HG02981 (cell line): ENCODE data around the gene PIR.

ENCODE experiments used
- ATAC-seq: cut with Tn5 transposase; IDR thresholded peaks from one replicate; pipeline ENCODE4 v1.9.1; 2021; ENCODE audit warnings: mild to moderate bottlenecking, moderate library complexity; ENCODE audit not compliant: unreplicated experiment

Gene PIR

DNA sequence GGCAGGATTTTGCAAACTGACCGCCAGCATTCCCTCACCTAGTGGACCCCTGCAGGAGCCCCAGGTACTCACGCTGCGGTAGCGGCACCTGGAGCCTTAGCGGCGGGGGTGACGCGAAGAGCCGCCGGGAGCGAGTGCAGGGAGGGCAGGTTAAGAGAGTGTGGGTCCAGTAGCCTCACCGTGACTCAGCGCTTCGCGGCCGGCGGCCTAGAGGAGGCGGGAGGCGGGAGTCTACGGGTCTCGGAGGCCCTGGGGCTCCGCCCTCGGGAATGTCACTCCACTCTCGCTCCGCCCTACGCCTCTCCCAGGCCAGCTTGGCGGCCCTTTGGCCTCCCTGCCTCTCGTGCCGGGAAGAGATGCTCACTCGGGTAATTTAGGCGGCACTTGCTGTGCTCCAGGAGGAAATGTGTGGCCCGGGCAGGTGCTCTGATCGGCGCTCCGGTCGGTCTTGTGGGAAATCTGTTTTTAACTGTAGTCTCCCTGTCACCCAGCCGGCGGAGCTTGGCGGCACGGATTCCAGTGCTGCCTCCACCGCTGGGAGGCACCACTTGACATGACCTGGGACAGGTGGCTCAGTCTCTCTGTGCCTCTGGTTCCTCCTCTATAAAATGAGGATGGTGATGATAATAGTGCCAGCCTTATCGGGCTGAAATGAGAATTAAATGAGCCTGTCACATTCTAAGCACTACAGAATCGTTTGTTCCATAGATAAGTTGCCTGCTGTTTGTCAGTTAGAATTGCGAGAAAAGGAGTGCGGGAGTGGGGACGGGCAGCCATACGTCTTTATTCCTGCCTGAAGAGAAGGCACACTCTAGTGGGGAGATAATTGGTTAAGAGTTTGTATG lies at the start of gene PIR:
Gene PIR (minus strand): TSS at position 216 of the 845 bp plus-strand sequence. CDS start 2,076 bp downstream, outside the sequence.
- ATAC-seq = peak; percentile 95

DNA sequence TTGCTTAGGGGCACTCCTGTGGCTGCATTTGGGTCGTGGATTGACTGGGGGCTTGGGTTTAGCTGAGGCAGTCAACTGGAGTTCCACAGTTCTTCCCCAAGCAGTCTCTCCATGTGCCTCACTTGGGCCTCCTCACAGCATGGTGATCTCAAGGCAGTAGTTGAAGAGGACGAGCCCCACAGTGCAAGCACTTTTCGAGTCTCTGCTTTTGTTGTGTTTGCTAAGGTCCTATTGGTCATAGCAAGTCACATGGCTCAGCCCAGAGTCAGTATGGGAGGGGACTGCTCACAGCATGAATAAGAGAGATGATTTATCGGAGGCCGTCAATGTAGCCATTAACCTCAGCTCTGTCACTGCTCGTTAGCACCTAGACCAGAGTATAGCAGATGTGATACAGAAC lies 37.2 kb upstream of the PIR start:
- ATAC-seq = no peak

DNA sequence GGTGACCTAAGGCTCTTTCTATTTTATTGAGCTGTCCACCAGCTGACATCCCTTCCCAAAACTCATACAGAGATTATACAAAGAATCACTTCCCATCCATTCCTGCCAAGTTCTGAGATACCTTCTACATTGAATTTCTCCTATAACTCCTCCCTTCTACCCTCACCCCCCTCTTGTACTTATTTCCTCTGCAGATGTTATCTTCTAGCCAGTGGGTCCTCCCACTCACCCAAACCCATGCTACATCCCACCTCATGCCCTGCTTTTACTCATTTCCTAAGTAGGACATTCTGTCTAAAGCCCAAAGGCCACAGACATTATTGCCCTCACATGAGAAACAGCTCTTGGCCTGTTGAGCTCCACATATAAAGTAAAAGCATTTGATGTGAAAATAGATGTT lies 36.0 kb upstream of the PIR start:
- no peak for ATAC-seq

DNA sequence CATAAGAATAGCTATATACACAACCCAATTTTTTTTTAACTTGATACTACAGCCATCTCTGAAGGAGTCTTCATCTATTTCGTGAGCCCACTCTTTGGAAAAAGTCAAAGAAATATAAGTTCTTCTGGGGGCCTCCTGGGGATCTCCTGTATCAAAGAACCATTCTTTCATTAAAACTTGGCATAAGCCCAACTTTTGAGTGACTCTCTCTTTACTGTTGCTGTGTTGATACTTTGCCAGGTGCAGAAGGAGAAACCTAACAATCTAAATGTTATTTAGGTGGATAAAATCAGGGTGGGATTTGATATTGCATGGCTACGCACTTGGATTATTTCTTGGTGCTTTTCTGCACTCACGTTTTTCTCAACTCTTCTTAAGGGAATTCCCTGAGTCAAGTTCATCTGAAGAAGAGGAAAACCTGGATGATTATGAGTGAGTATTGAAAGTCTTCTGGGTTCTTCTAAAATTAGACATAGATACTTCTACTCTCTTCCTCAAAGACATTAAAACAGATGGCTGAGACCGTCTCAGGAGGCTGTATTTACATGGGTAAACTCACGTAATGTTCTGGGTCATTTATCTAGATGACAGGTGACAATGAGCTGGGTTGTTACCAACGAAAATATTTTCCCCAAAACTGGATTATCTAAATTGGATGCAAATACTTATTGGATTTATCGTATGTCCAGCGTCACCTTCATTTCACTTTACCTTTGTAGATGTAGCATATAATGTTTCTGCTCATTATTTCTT lies 32.7 kb upstream of the PIR start:
- ATAC-seq = no peak

DNA sequence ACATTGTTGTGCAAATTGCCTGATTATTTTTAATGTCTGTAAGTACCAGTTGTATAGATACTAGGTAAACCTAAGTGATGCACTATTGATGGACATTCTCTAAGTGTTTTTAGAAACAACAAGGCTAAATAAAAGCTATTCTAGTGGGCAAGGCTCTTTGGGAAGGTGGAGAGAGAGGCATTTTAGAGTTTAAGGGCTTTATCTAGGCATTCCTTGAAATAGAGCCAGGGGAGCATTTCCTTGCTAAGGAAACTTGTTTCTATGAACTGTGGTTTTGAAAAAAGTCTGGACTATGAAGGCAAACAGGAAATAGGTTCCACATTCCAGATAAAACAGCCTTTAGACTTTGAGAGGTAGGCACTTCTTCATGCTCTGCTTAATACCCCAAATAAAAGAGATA lies 31.3 kb upstream of the PIR start:
- no peak for ATAC-seq

DNA sequence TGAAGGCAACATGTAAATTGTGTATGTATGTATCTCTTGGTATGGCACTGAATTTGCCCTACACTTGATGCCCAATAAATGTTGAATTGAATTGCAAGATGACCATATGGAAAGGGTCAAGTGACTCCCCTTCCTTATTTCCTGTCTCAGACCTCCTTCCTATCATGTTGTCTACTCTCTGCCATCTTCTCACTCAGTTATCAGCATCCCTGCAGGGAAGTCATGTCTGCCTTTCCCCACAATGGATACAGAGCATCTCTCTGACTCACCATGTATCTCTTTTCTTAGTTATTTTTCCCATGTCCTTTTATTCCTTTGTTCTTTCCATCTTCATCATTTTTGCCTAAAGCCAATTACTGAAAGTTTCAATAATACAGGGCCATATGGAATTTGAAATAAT lies 30.0 kb upstream of the PIR start:
- ATAC-seq = no peak

DNA sequence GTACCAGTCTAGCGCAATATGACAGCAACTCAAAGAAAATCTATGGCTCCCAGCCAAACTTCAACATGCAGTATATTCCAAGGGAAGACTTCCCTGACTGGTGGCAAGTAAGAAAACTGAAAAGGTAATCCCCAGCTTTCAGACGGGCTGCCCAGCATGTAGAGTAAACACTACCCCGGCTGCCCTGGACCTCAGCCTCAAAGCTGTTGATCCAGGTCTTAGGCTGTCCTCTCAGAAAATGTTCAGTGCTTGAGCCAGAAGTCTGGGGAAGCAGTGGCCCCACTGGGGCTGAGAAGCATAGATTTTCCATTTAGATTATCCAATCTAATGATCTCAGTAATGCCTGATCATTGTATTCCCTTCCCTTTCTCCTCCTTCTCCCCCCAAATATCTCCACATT lies 29.3 kb upstream of the PIR start:
- no peak for ATAC-seq

DNA sequence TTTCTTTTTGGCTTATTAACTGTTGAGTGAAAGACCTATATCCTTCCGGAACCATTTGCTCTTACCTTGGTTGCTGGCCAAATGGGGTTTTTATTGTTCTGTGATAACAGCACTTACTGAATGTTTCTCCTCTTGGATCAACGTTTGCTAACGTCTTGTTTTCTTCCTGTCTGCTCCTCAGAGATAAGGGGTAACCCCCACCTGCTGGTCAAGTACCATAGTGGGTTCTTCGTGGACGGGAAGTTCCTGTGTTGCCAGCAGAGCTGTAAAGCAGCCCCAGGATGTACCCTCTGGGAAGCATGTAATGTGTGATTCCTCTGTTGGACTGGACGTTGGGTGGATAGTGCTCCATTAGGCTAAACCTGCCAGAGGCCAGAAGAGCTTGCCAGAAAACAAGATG lies 22.8 kb upstream of the PIR start:
- no peak for ATAC-seq

DNA sequence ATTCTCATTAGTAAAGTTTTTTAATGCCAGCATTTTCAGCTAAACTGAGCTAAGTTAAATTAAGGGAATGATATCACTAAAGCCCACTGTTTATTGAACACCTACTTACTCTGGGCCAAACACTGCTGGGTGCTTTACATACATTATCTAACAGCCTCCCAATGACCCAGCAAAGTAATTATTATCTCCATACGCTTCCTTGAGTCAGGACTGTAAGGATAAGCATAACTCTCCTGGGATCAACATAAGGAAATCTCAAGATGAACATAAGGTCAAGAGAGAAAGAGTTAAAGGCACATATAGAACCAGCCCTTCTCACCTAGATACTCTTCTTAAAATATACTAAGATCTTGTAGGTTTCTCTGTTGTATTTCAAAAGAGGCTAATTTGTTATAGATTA lies 21.1 kb upstream of the PIR start:
- ATAC-seq = no peak

DNA sequence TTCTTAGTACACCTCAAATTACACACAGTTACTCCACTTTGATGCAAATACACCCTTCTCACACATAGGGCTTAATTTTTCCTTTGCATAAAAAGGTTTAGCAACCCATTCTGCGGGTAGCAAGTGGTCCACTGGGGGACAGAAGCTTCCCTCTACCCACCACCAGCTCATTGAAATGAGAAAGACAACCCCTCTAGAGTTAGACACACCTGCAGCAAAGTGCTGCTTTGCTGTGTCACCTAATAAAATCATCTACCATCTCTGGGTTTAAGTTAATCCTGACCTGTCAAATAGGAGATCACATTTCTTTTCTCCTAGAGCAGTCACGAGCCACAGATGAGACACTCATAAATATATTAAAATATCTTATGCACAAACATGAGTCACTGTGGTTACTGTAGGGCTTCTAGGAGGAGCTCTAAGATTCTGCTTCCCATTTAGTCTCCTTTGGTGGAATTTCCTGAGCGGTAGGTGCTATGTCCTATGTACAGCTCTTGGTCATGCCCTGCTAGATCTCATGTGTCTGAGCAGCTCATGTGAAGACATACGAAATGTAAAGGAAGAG lies 19.4 kb upstream of the PIR start:
- no peak for ATAC-seq

DNA sequence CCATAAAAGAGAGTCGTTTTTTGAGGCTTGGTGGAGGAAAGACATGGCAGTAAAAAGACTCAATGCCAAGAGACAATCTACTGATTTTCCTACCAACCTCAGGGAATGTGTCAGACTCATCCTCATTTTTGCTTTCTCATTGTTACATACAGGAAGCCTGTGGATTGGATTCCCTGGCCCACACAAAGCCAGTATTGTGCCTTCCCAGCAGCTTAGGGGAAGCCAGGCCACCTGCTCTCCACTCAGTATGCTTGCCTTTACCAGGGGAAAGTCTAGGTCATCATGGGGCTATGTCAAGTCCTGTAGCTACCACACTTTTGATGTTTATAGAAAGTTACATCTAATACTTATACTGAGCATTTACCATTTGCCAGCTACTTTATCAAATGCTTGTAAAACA lies 18.4 kb upstream of the PIR start:
- ATAC-seq = no peak

DNA sequence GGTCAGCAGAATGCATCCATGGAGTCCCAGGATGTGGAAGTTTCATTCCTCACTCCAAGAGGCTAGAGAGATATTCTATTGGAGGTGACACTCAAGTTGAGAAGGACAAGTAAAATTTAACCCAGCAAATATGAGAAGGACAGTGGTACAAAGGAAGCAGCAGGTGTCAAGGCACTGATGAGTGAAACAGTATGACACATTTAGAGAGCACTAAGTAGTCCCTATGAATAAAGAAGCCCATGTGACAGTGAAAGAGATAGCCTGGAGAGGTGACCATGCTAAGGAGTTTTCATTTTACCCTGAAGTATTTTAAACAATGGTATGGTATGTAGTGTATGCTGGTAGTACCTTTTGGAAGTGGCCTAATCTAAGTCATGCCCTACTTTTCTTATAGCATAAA lies 16.7 kb upstream of the PIR start:
- no peak for ATAC-seq

DNA sequence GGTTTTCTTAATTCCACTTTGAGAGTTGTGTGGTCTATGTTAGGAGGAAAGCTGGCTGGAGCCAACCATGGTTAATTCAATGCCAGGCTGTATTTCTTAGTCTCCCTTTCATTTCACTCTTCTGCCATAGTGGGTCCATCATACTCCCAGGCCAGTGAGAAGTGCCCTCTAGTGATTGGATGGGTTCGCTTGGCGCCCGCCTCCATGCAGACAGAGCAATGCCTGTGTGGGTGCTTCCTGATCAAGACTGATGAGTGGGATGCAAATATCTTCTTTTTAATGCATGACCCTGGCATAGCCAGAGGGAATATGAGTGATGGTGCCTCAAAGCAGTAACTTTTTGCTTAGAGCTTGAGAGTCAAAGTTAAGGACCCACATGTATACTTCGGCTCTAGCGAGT lies 13.9 kb upstream of the PIR start:
- no peak for ATAC-seq

DNA sequence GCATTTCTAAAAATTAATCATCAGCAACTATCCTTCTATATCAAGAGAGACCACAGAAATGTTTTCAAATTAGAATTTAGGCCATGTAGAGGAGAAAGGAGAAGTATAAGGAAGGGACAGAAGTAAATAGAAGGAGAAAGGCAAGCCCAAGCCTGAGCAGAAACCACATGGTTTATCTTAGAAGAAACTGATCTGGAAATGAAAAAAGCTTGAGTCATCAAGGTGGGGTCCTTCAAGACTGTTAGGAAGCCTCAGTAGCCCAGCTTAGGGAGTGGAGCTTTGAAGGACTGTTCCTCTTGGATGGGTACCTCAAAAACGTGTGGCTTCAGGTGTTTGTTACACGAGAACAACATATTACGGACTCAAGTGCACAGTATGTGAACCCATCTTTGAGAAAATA lies 12.0 kb upstream of the PIR start:
- ATAC-seq = no peak

DNA sequence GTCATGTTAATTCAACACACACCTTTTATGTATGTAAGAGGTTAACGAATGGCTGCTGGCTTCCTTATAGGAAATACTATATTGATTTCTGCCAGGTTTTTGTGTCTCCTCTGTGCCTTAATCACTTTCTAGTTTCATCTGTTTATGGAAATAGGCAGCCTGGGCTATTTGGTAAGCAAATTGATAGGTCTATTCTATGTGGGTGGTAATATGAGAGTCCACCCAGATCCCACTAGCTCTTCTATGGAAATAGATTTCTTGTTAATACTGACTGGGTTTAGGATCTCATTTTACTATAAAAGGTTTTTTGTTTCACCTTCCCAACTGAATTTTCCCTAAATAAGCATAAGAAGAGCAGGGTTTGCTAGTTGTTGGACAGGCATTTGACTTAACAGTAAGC lies 11.5 kb upstream of the PIR start:
- no peak for ATAC-seq

DNA sequence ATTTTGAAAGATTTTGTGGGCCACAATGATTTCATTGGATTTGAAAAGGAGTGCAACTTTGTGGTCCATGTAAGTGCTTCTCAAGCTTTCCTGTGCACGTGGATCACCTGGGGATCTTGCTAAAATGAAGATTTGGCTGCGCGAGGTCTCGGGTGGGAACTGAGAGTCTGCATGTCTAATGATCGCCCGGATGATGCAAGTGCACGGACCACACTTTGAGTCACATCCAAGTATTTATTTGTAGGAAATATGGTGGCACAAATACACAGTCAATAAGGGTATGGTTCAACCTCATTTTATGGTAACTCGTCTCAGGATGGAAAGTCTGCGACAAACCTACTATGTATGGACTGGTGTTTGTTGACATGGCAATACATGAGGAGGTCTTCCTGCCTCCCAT lies 8.4 kb upstream of the PIR start:
- ATAC-seq = no peak

DNA sequence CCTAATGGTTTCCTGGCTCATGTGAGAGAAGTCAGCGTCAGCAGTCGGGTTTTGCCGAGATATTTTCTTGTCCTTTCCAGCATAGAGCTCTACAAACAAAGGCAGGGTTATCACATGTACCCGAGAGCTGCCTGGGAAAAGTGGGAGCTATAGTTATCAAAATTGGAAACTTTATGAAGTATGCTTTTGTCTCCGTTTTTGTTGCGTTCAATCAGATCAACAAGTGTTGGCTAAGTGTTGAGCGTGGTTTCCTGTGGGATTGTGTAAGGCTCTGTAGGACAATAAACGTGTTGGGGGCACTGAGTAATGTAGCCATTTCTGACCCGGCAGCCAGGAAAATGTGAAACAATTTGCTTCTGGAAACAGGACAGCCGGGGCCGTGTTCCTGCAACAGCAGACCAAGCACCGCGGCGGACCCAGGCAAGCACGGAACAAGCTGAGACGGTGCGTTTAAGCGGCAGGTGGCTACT lies 7.4 kb upstream of the PIR start, which contains the start of gene BMX:
Gene BMX (plus strand): TSS at position 311 of the 470 bp plus-strand sequence. CDS start 7,547 bp downstream, outside the sequence.
- no peak for ATAC-seq

DNA sequence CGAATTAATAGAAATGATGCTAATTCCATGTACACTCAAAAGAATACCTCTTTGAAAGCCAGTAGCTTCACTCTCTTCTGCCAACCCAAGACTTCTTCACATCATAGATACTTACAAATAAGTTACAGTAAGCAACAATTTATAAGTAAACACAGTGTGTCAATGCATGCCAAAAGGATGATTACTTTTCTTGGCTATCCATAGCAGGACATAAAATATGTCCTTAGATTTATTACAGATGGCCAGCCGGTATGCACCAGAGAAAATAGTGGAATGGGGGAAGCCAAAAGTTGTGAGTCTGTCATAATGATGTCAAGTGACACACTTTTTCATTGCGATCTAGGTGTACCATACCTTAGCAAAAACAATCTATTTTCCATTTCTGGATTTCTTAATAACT lies 6.8 kb upstream of the PIR start:
- ATAC-seq = no peak

DNA sequence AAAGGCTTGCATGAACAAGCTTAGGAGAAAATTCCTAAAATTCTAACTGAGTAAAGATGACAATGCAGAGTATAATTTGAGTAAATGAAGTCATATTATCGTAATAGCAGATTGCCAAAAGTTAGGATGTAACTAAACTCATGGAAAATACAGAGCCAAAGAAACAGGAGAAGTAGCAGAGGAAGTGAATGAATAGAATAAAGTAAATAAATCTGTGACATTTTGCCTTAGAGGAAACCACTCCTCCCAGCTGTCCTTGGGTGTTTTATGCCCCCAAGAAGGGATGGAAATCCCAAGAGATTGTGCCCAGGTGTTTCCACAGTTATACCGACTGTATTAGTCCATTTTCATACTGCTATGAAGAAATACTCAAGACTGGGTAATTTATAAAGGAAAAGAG lies 5.6 kb upstream of the PIR start:
- ATAC-seq = no peak

DNA sequence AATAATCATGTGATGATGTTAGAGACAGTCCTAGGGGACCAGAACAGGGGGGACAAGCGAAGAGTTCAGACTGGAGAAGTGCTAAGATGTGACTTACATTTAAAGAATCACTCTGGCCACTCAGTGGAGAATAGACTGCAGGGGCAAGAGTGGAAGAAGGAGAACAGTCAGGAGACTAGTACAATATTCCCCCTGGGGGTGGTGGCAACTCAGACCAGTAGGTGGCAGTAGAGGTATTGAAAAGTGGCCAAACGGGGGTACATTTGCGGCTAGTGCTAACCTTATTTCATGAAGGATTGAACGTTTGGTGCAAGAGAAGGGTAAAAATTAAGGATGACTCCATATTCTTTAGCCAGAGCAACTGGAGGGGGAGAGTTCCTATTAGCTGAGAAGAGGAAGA lies 4.7 kb upstream of the PIR start:
- ATAC-seq = no peak

DNA sequence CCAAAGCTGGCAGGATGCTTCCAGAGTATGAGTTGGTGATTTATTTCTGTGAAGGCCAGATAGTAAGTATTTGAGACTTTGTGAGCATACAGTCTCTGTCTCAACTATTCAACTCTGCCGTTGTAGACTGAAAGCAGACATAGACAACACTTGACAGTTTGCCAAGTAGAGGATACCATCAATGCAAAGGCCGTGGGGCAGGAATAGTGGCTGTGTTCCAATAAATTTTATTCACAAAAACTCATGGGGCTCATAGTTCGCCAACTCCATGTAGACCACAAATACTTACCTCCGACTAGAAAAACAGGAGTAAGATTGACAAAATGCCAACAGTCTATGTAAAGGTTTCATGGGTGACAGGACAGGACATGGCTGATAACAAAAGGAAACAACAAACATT lies 3.7 kb upstream of the PIR start:
- ATAC-seq = no peak

DNA sequence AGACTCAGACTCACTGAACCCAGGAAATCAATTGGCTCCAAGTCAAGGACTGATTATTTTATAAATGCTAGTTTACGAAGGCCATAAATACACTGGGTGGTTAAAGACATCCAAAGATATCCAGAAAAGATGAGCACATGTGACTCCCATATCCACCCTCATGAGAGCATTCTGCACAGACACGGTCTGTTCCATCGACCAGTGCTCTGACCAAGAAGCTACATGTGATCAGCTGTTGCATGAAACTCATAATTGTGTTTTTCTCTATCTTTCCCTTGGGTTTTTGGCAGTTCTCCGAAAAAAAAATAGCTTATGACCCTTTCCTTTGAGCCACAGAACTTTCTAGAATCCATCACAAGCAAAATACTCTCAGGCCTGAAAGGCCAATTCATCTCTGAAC lies 2.7 kb upstream of the PIR start:
- no peak for ATAC-seq
